ENCODE results near the gene RGS8.

RGS8 gene

GRCh38 chr1:182713939-182714338, 29.6 kb upstream of the RGS8 start:
- TF ChIP-seq ZFX (IDR thresholded peaks at IDR 0.05; ENCODE audit: borderline replicate concordance), result no peak
- TF ChIP-seq, protein P1, sequence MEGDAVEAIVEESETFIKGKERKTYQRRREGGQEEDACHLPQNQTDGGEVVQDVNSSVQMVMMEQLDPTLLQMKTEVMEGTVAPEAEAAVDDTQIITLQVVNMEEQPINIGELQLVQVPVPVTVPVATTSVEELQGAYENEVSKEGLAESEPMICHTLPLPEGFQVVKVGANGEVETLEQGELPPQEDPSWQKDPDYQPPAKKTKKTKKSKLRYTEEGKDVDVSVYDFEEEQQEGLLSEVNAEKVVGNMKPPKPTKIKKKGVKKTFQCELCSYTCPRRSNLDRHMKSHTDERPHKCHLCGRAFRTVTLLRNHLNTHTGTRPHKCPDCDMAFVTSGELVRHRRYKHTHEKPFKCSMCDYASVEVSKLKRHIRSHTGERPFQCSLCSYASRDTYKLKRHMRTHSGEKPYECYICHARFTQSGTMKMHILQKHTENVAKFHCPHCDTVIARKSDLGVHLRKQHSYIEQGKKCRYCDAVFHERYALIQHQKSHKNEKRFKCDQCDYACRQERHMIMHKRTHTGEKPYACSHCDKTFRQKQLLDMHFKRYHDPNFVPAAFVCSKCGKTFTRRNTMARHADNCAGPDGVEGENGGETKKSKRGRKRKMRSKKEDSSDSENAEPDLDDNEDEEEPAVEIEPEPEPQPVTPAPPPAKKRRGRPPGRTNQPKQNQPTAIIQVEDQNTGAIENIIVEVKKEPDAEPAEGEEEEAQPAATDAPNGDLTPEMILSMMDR (IDR thresholded peaks at IDR 0.05), result no peak
- H3K27ac ChIP-seq, result no peak overlapping the region

GRCh38 chr1:182713492-182713891, 29.1 kb upstream of the RGS8 start:
- H3K27ac ChIP-seq, result no peak overlapping the region
- TF ChIP-seq, protein P1 (IDR thresholded peaks at IDR 0.05), result no peak
- no peak for TF ChIP-seq ZFX (IDR thresholded peaks at IDR 0.05; ENCODE audit: borderline replicate concordance)

- H3K27ac ChIP-seq, result no peak overlapping the region
- TF ChIP-seq ZFX (IDR thresholded peaks at IDR 0.05; ENCODE audit: borderline replicate concordance), result no peak
- TF ChIP-seq, protein P1 (IDR thresholded peaks at IDR 0.05), result no peak
Measured at GRCh38 chr1:182709855-182710254, 25.5 kb upstream of the RGS8 start.

DNA sequence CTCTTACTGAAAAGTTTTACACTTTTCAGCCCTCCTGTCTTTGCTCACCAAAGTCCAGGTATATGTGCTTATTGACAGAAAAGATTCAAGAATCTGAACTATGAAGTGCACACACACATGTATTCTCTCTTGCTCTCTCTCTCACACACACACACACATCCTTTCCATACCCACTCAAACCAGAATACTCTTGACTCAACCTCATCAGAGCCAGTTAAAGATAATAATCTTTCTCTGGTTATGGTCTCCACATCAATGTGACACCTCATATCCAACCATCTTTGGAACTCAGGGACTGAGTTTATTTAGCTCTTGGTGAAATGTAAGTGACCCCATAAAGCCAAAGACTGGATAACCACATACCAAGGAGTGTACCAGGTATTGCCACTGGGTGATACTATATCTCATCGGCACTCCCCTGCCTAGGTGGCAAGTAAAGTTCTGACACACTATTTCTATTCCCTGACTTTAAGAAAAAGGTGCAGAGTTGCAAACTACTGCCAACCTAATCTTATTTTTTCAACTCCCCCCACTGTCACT, 24.9 kb upstream of the RGS8 start:
- TF ChIP-seq, protein P1 (IDR thresholded peaks at IDR 0.05), result no peak
- no peak for TF ChIP-seq ZFX (IDR thresholded peaks at IDR 0.05; ENCODE audit: borderline replicate concordance)

GRCh38 chr1:182707122-182707521, 22.7 kb upstream of the RGS8 start:
- TF ChIP-seq, protein P1 (IDR thresholded peaks at IDR 0.05), result no peak
- TF ChIP-seq ZFX (IDR thresholded peaks at IDR 0.05; ENCODE audit: borderline replicate concordance), result no peak
- no peak overlapping the region for H3K27ac ChIP-seq

More for the DNA sequence above, 24.9 kb upstream of the RGS8 start:
- H3K27ac ChIP-seq, result no peak overlapping the region

DNA sequence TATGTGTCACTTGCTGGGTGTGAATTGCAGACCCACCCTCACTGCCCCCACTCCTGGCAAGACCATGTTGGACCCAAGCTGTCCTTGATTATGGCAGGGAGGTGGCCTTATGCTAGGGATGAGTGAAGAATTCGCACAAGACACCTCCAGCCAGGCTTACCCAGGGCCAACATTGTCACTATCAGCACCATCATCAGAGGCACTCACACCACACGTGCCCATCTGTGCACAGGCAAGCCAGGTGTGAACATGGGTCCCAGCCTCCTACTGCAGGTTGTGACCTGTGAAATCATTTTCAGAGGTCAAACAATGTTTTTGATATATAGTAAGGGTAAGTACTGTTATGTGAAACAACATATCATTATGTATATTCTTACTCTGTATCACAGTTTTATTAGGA, 20.3 kb upstream of the RGS8 start:
- H3K27ac ChIP-seq, result no peak overlapping the region
- TF ChIP-seq ZFX (IDR thresholded peaks at IDR 0.05; ENCODE audit: borderline replicate concordance), result no peak
- TF ChIP-seq, protein P1 (IDR thresholded peaks at IDR 0.05), result no peak

DNA sequence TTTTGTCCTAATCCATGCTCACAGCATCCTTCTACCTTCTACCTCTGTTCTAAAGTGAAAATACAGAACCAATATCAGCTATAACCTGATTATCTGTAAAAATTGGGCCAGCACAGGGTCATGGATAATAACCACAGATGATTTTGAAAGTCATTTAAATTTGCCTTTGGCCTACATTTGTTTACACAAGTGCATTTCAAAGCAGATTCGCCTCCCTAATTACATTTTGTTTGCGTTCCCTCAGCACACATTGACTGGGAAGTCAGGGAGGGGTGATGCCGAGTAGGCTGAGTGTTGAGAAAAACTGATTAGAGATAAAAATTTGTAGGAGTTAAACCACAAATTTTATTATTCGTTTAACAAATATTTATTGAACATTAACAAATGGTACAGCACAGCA, 19.2 kb upstream of the RGS8 start:
- H3K27ac ChIP-seq, result peak overlapping the region; percentile 3; the same call in 1 of the 2 replicates
- no peak for TF ChIP-seq ZFX (IDR thresholded peaks at IDR 0.05; ENCODE audit: borderline replicate concordance)
- TF ChIP-seq, protein P1 (IDR thresholded peaks at IDR 0.05), result no peak

Measured in 22Rv1 (cell line).